ENCODE results near the gene ANTXR1.
"Not testable (repeated sequence)": the region's sequence is repeated elsewhere in the genome, so short reads cannot be mapped to it uniquely, and the experiment has no call there.

The ANTXR1 gene

GRCh38 chr2:69171897-69172525 is 159.0 kb downstream of the ANTXR1 start:
- TF ChIP-seq EZH2phosphoT487 (IDR thresholded peaks at IDR 0.05; ENCODE audit: low read depth) (no peak), CTCF (IDR thresholded peaks at IDR 0.05; ENCODE audit: low read depth, low read length) (no peak)
- no peaks in the 10 kb centered on the region for H4K20me1 ChIP-seq (ENCODE audit: insufficient read depth, low read length)
- H3K79me2 ChIP-seq (ENCODE audit: low read length) = no peaks in the 10 kb centered on the region
- H3K9me3 ChIP-seq (ENCODE audit: insufficient read depth, low read length) = no peaks in the 10 kb centered on the region
- H3K4me3 ChIP-seq (ENCODE audit: low read length) = no peak overlapping the region
- peaks cover 56% of the 10 kb centered on the region for H3K27me3 ChIP-seq (ENCODE audit: low read depth, low read length)
- no peak overlapping the region for H2AFZ ChIP-seq (ENCODE audit: low read depth, low read length)
- H3K9ac ChIP-seq (ENCODE audit: low read length) = no peak overlapping the region
- no peak overlapping the region for H3K27ac ChIP-seq (ENCODE audit: low read length)
- peaks cover 19% of the 10 kb centered on the region for H3K4me1 ChIP-seq (ENCODE audit: low read length)
- H3K36me3 ChIP-seq (replicated peaks; ENCODE audit: low read depth, low read length) = no peaks in the 10 kb centered on the region
- H3K4me2 ChIP-seq (ENCODE audit: low read length) = no peak overlapping the region

- Histone ChIP-seq H3K9me3 (ENCODE audit: insufficient read depth, low read length) (no peaks in the 10 kb centered on the region), H2AFZ (ENCODE audit: low read depth, low read length) (no peak overlapping the region), H3K36me3 (replicated peaks; ENCODE audit: low read depth, low read length) (no peaks in the 10 kb centered on the region), H4K20me1 (ENCODE audit: insufficient read depth, low read length) (no peaks in the 10 kb centered on the region), H3K9ac (ENCODE audit: low read length) (no peak overlapping the region), H3K4me1 (ENCODE audit: low read length) (peaks cover 19% of the 10 kb centered on the region), H3K79me2 (ENCODE audit: low read length) (no peaks in the 10 kb centered on the region), H3K4me2 (ENCODE audit: low read length) (no peak overlapping the region), H3K27ac (ENCODE audit: low read length) (no peak overlapping the region), H3K27me3 (ENCODE audit: low read depth, low read length) (peaks cover 52% of the 10 kb centered on the region), H3K4me3 (ENCODE audit: low read length) (no peak overlapping the region)
- TF ChIP-seq CTCF (IDR thresholded peaks at IDR 0.05; ENCODE audit: low read depth, low read length) (no peak), EZH2phosphoT487 (IDR thresholded peaks at IDR 0.05; ENCODE audit: low read depth) (no peak)
Observed at GRCh38 chr2:69173706-69174105, 160.7 kb downstream of the ANTXR1 start.

- H3K27ac ChIP-seq (ENCODE audit: low read length); H4K20me1 ChIP-seq (ENCODE audit: insufficient read depth, low read length); H3K9ac ChIP-seq (ENCODE audit: low read length): not testable (repeated sequence)
Observed at GRCh38 chr2:69174211-69174610, 161.2 kb downstream of the ANTXR1 start.

GRCh38 chr2:69175790-69176715 is 163.1 kb downstream of the ANTXR1 start:
- H3K4me2 ChIP-seq (ENCODE audit: low read length) = peak overlapping the region; percentile 33
- no peak overlapping the region for H3K9ac ChIP-seq (ENCODE audit: low read length)
- H3K4me3 ChIP-seq (ENCODE audit: low read length) = no peak overlapping the region
- peaks cover 8% of the 10 kb centered on the region for H3K4me1 ChIP-seq (ENCODE audit: low read length)
- H3K79me2 ChIP-seq (ENCODE audit: low read length) = no peaks in the 10 kb centered on the region
- no peak overlapping the region for H3K27ac ChIP-seq (ENCODE audit: low read length)
- H3K36me3 ChIP-seq (replicated peaks; ENCODE audit: low read depth, low read length) = no peaks in the 10 kb centered on the region
- TF ChIP-seq CTCF (IDR thresholded peaks at IDR 0.05; ENCODE audit: low read depth, low read length) (no peak), EZH2phosphoT487 (IDR thresholded peaks at IDR 0.05; ENCODE audit: low read depth) (no peak)
- H3K27me3 ChIP-seq (ENCODE audit: low read depth, low read length) = peaks cover 49% of the 10 kb centered on the region
- no peak overlapping the region for H2AFZ ChIP-seq (ENCODE audit: low read depth, low read length)
- H4K20me1 ChIP-seq (ENCODE audit: insufficient read depth, low read length) = no peaks in the 10 kb centered on the region
- no peaks in the 10 kb centered on the region for H3K9me3 ChIP-seq (ENCODE audit: insufficient read depth, low read length)

More at GRCh38 chr2:69174211-69174610, 161.2 kb downstream of the ANTXR1 start:
- not testable (repeated sequence) for H3K79me2 ChIP-seq (ENCODE audit: low read length); H3K36me3 ChIP-seq (replicated peaks; ENCODE audit: low read depth, low read length); H3K4me3 ChIP-seq (ENCODE audit: low read length); H2AFZ ChIP-seq (ENCODE audit: low read depth, low read length); H3K9me3 ChIP-seq (ENCODE audit: insufficient read depth, low read length); H3K4me2 ChIP-seq (ENCODE audit: low read length)
- Histone ChIP-seq H3K27me3 (ENCODE audit: low read depth, low read length) (peaks cover 51% of the 10 kb centered on the region), H3K4me1 (ENCODE audit: low read length) (peaks cover 19% of the 10 kb centered on the region)
